HG02970 (cell line): ENCODE data around the gene PRKCQ.

Experiments used
- ATAC-seq: cut with Tn5 transposase; IDR thresholded peaks from one replicate; pipeline ENCODE4 v1.9.1; 2021; ENCODE audit warnings: mild to moderate bottlenecking, moderate library complexity, moderate number of reproducible peaks; ENCODE audit not compliant: unreplicated experiment, low FRiP score

PRKCQ gene

DNA sequence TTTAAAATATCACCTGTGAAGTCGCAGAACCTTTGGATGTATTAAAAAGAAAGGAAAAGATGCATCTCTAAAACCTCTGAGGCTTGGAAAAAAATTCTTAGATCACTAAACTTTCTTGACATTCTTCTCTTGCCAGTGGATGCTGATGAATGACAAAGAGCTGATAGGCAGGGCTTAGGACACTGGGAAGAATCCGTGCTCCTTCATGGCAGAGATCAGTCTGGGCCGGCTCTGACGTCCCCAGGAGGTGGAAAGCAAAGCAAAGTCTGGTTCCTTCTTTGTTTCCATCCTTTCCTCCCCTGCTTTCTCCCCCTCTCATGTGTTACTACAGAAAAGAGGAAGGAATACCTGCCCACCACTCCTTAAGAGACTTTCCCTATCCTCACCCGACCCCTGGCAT lies 161.9 kb downstream of the PRKCQ start:
- ATAC-seq = no peak

DNA sequence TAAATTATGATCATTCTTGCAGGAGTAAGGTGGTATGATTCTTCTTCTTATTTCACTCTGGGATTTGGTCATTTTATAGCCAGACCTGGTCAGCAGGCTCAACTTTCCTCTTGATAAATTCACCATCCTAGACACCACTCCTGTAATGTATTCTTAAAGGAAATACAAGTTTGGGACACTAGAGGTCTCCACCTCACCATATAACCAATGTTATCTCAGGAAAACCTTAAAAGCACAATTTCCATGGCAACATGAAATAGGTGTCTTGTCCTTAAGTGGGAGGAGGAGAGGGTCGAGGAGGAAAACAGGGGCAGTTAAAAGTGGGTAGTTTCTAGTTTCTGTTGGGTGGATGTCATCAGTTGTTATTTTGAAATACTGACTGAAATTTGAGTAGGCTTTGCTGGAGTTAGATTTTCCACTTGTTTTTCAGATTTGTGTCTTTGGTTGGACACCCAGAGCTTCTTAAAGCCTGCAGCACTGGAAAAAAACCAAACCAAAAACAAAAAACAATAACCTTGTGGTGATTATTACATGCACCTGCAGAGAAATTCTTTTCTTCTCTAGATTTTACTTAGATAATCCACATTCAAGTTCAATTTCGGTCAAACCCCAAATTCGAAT lies 163.1 kb downstream of the PRKCQ start:
- ATAC-seq = no peak

DNA sequence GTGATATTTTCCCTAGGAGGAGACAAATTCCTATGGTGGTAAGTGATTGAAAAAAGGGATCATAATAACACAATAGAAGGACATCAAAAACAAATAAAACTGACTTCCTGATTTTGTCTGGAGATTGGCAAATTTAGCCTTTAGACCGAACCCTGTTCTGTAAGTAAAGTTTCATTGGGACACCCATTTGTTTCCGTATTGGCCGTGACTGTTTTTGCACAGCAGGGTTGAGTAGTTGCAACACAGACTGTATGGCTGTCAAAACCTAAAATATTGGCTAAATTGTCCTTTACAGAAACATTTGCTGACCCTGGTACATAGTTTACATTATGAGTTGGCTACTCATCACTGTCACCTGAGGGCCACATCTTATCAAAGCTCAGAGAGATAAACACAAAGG lies 168.6 kb downstream of the PRKCQ start:
- ATAC-seq = no peak

DNA sequence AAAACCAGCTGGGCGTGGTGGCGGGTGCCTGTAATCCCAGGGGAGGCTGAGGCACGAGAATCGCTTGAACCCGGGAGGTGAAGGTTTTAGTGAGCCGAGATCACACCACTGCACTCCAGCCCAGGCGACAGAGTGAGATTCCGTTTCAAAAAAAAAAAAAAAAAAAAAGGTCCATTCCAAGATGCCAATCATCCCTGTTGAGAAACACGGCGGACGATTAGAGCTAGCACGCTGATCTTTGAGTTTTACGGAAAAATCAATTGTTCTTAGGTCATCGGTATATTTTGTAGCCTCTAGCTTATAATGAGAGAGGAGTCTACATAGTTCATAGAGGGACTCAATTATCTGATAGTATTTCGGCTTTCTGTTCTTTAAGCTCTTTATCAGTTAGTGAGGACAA lies 169.2 kb downstream of the PRKCQ start:
- no peak for ATAC-seq

DNA sequence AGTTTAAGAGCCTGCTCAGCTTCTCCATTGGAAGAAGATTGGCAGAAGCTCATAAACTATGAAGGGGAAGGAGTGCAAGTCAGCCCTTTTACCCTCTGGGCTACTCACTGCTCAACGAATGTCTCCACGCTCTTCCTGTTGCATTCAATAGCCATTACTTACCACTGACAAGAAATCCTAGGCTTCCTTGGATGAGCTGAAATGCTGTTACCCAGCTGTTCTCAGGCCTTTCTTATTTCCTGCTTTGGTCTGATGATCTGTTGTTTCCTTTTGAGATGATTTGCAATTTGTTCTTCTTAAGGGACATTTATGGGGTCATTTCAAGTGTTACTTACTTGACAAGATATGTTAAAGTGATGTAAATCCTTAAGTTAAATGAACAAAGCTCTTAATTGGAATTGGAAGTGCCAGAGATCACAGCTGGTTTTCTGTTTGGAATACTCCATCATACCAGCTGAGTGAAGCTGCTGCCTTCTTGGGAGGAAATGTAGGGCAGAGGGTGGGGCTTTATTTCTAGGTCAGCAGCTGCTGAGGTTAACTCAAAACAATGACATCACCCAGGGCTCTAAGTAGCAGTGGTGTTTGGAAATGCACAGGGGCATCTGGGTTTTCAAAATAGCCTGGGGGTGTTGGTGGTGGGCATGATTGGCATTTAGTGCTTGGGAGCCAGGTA lies 170.0 kb downstream of the PRKCQ start:
- no peak for ATAC-seq

DNA sequence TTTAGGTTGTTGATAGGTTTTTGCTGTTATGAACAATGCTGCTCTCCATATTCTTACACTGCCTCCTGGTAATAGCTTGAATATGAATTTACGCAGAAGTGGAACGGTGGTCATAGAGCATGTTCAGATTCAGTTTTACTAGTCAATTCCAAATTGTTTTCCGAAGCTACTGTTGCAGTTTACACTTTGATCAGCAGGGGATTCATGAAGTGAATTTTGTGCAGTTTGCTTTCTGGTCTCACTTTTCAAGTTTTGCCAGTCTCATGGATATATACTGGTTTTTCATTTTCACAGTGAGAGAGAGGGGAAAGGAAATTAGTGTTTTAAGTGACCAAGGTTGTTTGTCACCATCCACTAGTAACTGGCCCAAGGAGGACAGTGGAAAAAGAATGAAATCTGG lies 171.3 kb downstream of the PRKCQ start:
- ATAC-seq = no peak

- ATAC-seq = no peak
Observed at GRCh38 chr10:6407034-6407721, 172.9 kb downstream of the PRKCQ start.

DNA sequence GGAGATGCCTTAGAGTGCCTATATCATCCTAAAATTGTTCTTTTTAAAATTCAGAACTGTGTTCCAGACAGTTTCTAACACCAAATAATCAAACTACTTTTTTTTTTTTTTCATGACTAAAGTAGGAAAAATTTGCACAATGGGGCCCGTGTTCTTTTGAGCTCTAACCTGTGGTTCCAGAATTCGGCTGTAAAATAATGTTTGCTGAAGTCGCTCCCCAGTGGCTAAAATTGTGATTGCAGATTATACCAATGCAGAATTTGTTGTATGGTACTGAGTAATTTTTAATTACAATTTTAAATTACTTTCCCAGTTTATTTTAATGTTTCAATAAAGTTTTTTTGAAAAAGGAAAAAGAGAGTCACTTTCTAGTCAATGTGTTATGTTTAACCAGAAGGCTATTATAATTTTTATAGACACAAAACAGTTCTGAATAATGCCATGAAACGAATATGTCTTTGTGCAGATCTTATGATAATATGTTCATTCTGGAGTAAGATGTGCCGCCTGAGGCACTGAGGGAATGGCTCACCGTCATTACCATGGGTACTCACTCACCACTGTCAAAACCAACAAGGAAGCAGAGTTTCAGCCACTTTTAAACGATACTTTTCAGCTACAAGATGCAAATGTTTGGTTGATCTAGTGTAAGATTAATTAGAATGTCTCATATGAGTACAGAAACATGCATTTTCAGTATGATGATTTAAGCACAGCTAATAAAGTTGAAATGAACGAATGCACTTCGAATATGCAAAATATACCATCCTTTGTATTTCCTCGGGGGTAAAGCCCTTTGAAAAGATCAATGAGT lies 173.6 kb downstream of the PRKCQ start:
- no peak for ATAC-seq

- ATAC-seq = no peak
Observed at GRCh38 chr10:6405713-6406112, 174.4 kb downstream of the PRKCQ start.

DNA sequence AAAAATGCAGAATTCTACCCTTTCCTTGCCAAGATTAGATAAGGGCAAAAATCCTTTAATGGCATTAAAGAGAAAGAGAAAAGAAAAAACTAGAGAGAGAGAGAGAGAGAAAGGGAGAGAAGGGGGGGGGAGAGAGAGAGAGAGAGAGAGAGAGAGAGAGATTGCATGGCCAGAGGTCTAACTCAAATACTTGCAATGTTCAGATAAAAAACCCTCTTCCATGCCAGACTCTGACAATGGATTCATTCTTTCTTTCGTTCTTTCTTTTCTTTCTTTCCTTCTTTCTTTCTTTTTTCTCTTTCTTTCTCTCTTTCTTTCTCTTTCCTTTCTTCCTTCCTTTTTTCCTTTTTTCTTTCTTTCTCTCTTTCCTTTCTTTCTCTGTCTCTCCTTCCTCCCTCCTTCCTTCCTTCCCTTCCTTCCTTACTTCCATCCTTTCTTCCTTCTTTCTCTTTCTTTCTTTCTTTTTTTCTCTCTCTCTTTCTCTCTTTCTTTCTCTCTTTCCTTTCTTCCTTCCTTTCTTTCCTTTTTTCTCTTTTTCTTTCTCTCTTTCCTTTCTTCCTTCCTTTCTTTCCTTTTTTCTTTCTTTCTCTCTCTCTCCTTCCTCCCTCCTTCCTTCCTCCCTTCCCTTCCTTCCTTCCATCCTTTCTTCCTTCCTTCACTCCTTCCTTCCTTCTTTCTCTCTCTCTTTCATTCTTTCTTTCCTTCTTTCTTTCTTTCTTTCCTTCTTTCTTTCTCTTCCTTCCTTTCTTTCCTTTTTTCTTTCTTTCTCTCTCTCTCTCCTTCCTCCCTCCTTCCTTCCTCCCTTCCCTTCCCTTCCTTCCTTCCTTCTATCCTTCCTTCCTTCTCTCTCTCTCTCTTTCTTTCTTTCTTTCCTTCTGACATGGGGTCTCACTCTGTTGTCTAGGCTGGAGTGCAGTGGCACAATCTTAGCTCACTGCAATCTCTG lies 175.7 kb downstream of the PRKCQ start:
- no peak for ATAC-seq

DNA sequence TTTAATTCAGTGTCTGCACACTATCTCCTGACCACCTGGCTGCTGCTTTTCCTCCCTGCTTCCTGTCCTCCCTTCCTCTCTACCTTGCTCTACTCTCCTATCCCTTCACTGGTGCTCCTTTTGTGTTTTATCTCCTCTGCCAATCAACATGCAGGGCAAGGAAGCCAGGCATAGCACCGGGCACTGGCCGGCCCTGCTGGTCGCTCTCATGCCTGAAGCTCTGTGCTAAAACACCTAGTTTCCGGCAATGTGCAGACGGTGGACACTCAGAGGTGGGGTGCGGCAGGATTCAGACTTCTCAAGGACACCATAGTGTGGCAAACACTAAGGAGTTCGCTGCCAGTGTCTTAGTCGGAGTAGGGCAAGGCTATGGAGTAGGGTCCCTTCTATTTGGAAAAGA lies 177.1 kb downstream of the PRKCQ start:
- ATAC-seq = no peak

DNA sequence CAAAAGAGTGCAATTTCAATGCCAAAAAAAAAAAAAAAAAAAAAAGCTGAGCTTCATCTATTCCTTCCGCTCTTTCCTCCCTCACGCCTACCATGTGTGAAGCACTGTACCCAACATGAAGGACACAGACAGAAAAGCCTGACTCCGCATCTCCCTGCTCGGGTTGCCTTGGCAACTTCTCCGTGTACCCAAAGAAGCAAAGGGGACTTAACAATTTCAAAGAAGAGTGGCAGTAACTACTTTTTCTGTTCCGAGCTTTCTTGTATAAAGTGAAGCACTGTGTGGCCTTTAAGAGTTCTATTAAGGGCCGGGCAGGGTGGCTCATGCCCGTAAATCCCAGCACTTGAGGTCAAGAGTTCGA lies 177.7 kb downstream of the PRKCQ start:
- no peak for ATAC-seq

DNA sequence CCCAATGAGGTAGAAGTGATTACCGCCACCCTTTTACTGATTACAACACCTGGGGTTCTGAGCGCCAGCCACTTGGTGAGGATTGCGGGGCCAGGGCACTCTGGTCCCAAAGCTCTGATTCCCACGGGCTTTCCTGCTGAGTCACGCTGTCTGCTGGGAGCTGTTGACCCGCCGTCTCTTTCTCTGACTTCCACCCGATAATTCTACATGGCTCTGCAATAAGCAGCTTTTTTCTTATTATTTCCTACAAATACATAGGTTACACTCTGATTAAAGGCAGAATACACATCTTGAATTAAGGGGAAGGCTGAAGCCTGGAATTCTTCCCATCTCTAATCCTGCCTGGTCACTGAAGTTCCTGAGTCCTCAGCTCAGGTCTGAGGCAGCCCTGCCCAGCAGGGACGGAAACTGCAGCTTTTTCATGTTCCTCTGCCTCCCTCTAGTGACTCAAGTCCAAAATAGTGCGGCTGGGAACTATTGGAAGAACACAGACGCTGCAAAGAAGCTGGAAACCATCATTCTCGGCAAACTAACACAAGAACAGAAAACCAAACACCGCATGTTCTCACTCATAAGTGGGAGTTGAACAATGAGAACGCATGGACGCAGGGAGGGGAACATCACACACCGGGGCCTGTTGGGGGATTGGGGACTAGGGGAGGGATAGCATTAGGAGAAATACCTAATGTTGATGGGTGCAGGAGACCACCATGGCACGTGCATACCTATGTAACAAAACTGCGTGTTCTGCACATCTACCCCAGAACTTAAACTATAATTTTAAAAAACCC lies 178.3 kb downstream of the PRKCQ start:
- no peak for ATAC-seq

DNA sequence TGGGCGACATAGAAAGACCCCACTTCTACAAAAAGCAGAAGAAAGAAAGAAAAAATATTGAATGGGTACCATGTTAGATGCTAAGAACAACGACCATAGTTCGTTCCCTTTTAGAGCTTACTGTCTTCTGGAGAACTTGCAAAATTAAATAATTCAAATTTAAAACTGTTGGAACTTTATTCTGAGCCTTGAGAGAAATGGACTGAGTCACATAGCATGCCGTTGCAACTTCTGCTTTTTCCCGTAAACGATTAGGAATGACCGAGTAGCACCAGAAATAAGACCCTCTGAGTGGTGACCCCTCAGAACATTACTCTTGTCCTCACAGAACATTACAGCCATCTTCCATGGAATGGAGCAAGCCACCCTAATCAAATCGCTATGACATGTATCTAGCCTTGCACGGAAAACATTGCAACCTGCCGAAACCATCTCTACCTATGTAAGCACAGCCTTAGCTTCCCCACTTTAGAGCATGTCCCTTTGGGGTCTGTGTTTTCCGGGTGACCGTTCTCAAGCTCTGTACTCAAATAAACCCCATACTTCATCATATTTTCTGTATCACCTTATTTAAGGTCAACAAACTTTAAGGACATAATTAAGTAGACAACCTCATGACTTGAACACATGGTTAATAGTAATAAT lies 179.1 kb downstream of the PRKCQ start:
- ATAC-seq = no peak

GRCh38 chr10:6400331-6400730 lies 179.7 kb downstream of the PRKCQ start:
- no peak for ATAC-seq

- ATAC-seq = no peak
Observed at GRCh38 chr10:6399879-6400278, 180.2 kb downstream of the PRKCQ start.

DNA sequence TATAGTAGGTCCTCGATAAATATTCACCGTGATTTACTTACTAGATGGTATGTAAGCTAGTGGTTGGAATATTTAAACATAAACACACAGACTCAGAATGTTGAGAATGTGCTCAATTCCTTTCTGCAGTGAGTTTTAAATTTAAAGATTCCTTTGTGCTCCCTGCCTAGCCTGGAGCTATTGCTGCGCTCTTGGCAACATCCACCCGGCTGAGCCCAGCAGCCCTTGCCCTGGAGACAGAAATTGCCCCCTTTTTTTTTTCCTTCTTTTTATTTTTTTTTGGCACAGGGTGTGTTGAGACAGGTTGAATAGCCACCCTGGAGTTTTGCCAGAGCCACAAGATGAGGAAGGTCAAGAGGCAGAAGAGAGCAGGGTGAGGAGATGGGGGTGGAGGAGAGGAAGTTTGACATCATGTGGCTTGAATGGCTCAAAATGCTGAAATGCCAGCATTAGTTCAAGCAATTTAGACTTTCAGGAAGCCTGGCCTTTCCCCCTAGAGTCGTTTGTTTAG lies 180.8 kb downstream of the PRKCQ start:
- ATAC-seq = no peak

GRCh38 chr10:6398399-6398798 lies 181.7 kb downstream of the PRKCQ start:
- no peak for ATAC-seq

DNA sequence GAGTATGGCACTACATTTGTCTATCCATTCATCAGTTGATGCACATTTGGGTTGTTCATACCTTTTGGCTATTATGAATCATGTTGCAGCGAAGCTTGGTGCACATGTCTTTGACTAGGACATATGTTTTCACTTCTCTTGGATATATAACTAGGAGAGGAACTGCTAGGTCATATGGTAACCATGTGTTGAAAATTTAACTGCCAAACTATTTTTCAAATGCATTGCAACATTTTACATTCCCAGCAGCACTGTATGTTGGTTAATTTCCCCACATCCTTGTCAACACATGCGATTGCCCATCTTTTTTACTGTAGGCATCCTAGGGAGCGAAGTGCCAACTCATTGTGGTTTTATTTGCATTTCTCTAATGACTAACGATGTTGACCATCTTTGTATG lies 183.4 kb downstream of the PRKCQ start:
- ATAC-seq = no peak
